ENCODE data around the gene PARP8.
"Not testable (repeated sequence)": the region's sequence is repeated elsewhere in the genome, so short reads cannot be mapped to it uniquely, and the experiment has no call there.

Gene PARP8

DNA sequence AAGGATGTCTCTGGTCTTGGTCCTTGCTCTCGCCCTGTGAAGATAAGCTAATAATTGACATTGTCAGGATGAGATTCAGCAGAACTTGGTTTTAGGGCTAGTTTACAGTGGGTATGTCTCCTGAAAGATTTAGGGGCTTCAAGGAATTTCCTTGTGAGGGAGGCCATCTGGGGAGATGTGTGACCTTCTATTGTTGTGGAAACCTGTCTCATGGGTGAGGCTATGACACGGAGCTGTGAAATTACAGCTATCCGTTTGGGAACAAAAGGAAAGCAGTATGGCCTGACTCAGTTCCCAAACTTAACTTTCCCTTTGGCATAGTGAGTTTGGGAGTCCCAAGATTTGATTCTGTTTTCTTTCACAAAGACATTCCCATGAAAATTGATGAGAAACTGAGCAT is 142.0 kb downstream of the PARP8 start:
- no peaks in the 10 kb centered on the region for H3K9me3 ChIP-seq (ENCODE audit: severe bottlenecking)
- DNase-seq (ENCODE audit: low spot score) = no peak
- TF ChIP-seq, protein P1, sequence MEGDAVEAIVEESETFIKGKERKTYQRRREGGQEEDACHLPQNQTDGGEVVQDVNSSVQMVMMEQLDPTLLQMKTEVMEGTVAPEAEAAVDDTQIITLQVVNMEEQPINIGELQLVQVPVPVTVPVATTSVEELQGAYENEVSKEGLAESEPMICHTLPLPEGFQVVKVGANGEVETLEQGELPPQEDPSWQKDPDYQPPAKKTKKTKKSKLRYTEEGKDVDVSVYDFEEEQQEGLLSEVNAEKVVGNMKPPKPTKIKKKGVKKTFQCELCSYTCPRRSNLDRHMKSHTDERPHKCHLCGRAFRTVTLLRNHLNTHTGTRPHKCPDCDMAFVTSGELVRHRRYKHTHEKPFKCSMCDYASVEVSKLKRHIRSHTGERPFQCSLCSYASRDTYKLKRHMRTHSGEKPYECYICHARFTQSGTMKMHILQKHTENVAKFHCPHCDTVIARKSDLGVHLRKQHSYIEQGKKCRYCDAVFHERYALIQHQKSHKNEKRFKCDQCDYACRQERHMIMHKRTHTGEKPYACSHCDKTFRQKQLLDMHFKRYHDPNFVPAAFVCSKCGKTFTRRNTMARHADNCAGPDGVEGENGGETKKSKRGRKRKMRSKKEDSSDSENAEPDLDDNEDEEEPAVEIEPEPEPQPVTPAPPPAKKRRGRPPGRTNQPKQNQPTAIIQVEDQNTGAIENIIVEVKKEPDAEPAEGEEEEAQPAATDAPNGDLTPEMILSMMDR (IDR thresholded peaks at IDR 0.05; ENCODE audit: poor library complexity, severe bottlenecking) = no peak

DNA sequence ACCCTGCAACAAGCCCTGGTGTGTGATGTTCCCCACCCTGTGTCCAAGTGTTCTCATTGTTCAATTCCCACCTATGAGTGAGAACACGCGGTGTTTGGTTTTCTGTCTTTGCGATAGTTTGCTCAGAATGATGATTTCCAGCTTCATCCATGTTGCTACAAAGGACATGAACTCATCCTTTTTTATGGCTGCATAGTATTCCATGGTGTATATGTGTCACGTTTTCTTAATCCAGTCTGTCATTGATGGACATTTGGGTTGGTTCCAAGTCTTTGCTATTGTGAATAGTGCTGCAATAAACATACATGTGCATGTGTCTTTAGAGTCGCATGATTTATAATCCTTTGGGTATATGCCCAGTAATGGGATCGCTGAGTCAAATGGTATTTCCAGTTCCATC is 145.3 kb downstream of the PARP8 start:
- DNase-seq (ENCODE audit: low spot score); H3K36me3 ChIP-seq (ENCODE audit: low read depth); H3K27me3 ChIP-seq (ENCODE audit: insufficient read depth, poor library complexity, severe bottlenecking); ATAC-seq (ENCODE audit: low read depth); H3K4me1 ChIP-seq (ENCODE audit: insufficient read depth, poor library complexity, severe bottlenecking); H3K27ac ChIP-seq (ENCODE audit: poor library complexity, severe bottlenecking); H3K4me3 ChIP-seq (ENCODE audit: severe bottlenecking); H3K9me3 ChIP-seq (ENCODE audit: severe bottlenecking): not testable (repeated sequence)

More for the DNA sequence above, 142.0 kb downstream of the PARP8 start:
- ATAC-seq (ENCODE audit: low read depth) = no peak
- no peak overlapping the region for H3K4me3 ChIP-seq (ENCODE audit: severe bottlenecking)
- H3K27ac ChIP-seq (ENCODE audit: poor library complexity, severe bottlenecking) = no peak overlapping the region
- no peaks in the 10 kb centered on the region for H3K4me1 ChIP-seq (ENCODE audit: insufficient read depth, poor library complexity, severe bottlenecking)
- no peaks in the 10 kb centered on the region for H3K27me3 ChIP-seq (ENCODE audit: insufficient read depth, poor library complexity, severe bottlenecking)
- no peaks in the 10 kb centered on the region for H3K36me3 ChIP-seq (ENCODE audit: low read depth)

DNA sequence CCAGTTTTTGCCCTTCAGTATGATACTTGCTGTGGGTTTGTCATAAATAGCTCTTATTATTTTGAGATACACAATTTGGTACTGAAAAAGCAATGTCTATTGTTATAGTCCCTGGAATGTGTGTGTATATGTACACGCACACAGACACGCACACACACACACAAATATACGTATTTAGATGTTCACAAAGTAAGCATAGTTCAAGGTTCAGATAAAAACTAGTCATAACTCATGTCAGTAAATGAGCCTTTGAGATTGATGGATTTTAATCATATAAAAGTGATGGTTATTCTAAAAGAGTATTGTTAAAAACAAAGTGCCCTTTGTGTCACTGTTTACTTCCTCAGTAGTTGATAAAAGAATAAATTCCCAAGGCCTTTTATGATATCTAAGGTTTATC is 147.3 kb downstream of the PARP8 start:
- H3K36me3 ChIP-seq (ENCODE audit: low read depth) = peaks cover 5% of the 10 kb centered on the region
- no peak overlapping the region for H3K4me3 ChIP-seq (ENCODE audit: severe bottlenecking)
- TF ChIP-seq, protein P1 (IDR thresholded peaks at IDR 0.05; ENCODE audit: poor library complexity, severe bottlenecking) = no peak
- H3K9me3 ChIP-seq (ENCODE audit: severe bottlenecking) = no peaks in the 10 kb centered on the region
- H3K4me1 ChIP-seq (ENCODE audit: insufficient read depth, poor library complexity, severe bottlenecking) = no peaks in the 10 kb centered on the region
- H3K27ac ChIP-seq (ENCODE audit: poor library complexity, severe bottlenecking) = no peak overlapping the region
- no peak for DNase-seq (ENCODE audit: low spot score)
- H3K27me3 ChIP-seq (ENCODE audit: insufficient read depth, poor library complexity, severe bottlenecking) = no peaks in the 10 kb centered on the region
- no peak for ATAC-seq (ENCODE audit: low read depth)

DNA sequence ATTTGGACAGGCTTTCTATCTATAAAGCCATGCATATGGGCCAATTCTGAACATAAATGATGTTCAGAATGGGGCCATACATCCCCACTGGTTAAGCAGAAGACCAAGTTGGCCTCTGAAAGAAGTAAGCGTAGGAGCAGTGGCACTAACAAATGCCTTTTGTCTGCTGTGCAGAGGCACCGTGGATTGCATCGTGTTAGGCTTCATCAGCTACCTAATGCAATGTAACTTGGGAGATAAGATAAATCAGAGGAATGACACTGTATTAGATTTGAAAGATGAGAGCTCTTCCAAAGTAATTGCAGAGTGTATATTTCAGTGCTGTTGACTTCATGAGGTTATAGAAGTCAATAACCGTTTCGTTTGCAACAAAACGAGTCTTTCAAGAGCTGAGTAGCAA is 148.1 kb downstream of the PARP8 start:
- Histone ChIP-seq H3K36me3 (ENCODE audit: low read depth) (peaks cover 5% of the 10 kb centered on the region), H3K4me1 (ENCODE audit: insufficient read depth, poor library complexity, severe bottlenecking) (no peaks in the 10 kb centered on the region), H3K9me3 (ENCODE audit: severe bottlenecking) (no peaks in the 10 kb centered on the region), H3K27ac (ENCODE audit: poor library complexity, severe bottlenecking) (no peak overlapping the region), H3K4me3 (ENCODE audit: severe bottlenecking) (no peak overlapping the region), H3K27me3 (ENCODE audit: insufficient read depth, poor library complexity, severe bottlenecking) (no peaks in the 10 kb centered on the region)
- TF ChIP-seq, protein P1 (IDR thresholded peaks at IDR 0.05; ENCODE audit: poor library complexity, severe bottlenecking) = no peak
- ATAC-seq (ENCODE audit: low read depth) = no peak
- DNase-seq (ENCODE audit: low spot score) = no peak

DNA sequence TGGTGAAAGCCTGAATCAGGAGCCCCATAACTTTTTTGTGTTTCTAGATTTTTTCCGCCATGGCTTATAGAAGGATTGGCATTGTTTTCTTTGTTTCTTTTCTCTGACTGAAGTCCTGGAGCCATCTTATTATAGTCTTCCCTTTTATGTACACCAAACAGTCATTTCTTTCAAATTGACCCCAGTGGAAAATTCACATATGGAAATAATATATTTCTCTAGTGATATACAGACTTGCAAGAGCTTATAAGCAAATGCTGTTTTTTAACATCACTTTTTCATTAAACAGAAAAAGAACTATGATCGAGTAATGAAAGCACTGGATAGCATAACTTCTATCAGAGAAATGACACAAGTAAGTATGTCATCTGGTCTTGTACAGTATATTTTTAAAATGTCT is 155.6 kb downstream of the PARP8 start:
- DNase-seq (ENCODE audit: low spot score) (no peak), ATAC-seq (ENCODE audit: low read depth) (no peak)
- peaks cover 14% of the 10 kb centered on the region for H3K36me3 ChIP-seq (ENCODE audit: low read depth)
- no peaks in the 10 kb centered on the region for H3K27me3 ChIP-seq (ENCODE audit: insufficient read depth, poor library complexity, severe bottlenecking)
- H3K4me3 ChIP-seq (ENCODE audit: severe bottlenecking) = no peak overlapping the region
- TF ChIP-seq, protein P1 (IDR thresholded peaks at IDR 0.05; ENCODE audit: poor library complexity, severe bottlenecking) = no peak
- no peaks in the 10 kb centered on the region for H3K9me3 ChIP-seq (ENCODE audit: severe bottlenecking)
- no peaks in the 10 kb centered on the region for H3K4me1 ChIP-seq (ENCODE audit: insufficient read depth, poor library complexity, severe bottlenecking)
- H3K27ac ChIP-seq (ENCODE audit: poor library complexity, severe bottlenecking) = no peak overlapping the region
